ENCODE results near the gene TMF1.

The TMF1 gene, protein sequence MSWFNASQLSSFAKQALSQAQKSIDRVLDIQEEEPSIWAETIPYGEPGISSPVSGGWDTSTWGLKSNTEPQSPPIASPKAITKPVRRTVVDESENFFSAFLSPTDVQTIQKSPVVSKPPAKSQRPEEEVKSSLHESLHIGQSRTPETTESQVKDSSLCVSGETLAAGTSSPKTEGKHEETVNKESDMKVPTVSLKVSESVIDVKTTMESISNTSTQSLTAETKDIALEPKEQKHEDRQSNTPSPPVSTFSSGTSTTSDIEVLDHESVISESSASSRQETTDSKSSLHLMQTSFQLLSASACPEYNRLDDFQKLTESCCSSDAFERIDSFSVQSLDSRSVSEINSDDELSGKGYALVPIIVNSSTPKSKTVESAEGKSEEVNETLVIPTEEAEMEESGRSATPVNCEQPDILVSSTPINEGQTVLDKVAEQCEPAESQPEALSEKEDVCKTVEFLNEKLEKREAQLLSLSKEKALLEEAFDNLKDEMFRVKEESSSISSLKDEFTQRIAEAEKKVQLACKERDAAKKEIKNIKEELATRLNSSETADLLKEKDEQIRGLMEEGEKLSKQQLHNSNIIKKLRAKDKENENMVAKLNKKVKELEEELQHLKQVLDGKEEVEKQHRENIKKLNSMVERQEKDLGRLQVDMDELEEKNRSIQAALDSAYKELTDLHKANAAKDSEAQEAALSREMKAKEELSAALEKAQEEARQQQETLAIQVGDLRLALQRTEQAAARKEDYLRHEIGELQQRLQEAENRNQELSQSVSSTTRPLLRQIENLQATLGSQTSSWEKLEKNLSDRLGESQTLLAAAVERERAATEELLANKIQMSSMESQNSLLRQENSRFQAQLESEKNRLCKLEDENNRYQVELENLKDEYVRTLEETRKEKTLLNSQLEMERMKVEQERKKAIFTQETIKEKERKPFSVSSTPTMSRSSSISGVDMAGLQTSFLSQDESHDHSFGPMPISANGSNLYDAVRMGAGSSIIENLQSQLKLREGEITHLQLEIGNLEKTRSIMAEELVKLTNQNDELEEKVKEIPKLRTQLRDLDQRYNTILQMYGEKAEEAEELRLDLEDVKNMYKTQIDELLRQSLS

DNA sequence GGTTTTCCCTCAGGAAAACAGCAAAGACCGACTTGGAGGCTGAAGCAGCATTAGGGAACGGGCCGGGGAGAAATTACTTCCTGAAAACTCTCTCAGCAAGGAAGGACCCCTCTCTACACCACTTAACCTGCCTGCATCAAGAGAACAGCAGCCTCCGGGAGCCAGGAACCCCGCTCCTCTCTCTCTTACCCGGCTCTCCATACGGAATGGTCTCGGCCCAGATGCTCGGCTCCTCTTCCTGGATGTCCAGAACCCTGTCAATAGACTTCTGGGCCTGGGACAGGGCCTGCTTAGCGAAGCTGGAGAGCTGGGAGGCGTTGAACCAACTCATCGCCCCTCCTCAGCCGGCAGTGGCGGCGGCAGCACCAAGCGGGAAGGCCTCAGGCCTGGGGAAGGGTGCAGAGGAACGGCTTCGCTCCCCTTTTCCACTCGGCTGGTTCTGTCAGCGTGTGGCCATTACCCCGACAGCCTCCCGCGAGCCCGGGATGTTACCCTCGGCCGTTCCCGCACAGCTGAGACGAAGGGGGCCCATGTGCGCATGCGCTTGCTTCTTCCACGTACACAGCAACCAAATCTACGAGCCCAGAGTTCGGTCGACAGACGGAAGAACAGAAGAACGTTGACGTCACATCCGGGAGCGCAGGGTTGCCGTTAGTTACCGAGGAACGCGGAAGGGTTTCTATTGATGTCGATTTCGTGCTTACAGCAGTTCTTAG is at the start of gene TMF1:
TMF1 (minus strand) TSS at position 578 of the 716 bp plus-strand sequence; CDS start at position 331, 247 bp downstream.
- peak; percentile 98 for DNase-seq (ENCODE audit: low spot score)

DNA sequence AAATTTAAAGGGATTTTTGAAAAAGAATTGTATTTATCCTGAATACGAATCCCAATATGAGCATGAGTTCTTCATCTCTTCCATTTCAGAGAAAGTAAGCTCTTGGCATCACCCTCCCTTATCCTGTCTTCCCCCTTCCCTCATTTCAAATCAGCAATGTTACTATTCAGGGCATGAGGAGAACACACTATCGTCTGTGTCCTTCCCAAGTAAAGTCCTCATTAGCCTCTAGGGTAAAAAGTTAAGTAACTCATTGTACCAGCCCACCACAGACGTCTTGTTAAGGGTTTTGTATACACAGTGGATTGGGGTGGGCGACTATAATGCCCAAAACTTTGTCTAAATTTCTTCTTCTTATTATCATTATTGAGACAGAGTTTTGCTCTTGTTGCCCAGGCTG is 47.4 kb upstream of the TMF1 start:
- DNase-seq (ENCODE audit: low spot score) = no peak

DNA sequence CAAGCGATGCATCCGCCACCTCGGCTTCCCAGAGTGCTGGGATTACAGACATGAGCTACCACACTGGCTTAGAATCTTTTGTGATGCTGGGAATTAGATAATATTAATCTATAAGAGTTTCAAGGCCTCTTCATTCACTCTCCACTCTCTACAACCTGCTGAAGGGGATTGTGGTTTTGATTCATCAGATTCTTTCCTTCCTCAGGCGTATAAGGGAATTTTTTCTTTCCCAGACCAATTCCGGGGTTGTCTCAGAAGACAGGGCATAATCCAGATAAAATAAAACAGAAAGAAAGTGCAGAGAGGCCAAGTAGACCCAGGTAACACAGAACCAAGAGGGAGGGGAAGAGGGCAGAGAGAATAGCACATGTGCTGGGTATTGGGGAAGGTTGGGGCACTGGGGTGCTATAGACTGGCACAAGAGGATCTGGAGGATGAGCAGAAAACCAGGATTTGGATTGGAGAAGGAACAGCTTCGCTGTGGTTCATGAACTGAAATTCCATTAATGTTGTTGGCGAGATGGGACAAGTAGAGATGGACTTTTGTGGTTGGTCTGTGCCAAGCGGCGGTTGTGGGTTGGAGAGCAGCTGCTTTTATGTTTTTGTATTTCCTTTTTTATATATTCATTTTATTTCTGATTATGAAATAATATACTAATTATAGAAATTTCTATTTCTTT is 45.4 kb upstream of the TMF1 start:
- no peak for DNase-seq (ENCODE audit: low spot score)

DNA sequence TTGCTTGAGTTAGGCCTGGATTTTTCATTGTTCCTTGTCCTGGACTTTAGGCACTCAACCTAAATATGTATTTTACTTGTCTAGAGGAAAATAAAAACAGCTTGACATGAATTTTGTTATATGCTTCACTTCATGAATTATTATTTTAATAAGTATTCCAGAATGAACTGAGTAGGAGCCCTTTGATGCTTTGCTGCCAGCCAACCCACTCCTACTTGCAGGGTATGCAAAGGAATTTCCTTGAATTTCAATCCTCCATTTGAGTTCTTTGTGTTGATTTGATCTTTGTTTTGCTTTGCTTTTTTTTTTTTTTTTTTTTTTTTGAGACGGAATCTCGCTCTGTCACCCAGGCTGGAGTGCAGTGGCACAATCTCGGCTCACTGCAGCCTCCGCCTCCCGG is 44.2 kb upstream of the TMF1 start:
- no peak for DNase-seq (ENCODE audit: low spot score)

DNA sequence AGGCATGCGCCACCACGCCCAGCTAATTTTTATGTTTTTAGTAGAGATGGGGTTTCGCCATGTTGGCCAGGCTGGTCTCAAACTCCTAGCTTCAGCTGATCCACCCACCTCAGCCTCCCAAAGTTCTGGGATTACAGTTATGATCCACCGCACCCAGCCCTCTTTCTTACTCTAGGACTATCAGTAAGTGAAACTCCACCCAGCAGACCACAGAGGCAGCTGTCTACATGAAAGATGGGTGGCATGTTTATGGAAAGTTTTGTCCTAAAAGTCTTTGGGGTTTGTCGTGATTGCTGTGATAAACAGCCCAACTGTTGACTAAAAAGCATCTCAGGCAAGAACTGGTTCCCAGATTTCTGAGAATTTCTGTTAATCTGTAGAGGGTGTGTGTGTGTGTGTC is 43.5 kb upstream of the TMF1 start:
- DNase-seq (ENCODE audit: low spot score) = no peak

DNA sequence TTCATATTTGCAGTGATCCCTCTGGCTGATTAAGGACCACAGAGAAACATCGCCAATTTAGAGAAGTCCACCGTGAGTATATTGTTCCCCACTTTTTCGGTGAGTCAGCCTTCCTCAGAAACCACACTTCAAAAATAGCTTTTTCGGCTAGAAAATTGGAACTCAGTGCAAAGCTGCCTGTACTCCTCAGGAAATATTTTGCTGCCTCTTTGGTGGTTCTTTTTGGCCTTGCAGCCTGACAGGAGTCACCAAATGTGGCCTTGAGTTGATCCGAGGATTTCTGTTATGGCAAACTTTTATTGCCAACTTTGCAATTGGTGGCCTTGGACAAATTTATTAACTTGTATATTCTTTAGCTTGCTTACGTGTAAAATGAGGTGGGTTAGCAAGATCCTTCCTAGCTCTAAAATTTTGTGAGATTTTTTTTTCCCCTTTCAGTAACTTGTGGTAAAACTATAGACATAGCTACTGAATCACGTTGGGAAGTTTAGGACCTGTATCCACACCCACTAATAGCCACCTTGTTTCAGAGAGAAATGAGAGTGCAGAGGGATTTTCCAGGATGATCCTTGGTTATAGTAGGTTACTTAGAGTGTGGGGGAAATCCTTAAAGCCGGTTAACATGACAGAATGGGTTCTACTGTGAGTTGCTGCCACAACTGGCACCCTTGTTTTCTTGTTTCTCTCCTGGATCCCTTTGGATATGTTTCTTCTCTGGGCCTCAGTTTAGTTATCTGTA is 42.5 kb upstream of the TMF1 start:
- no peak for DNase-seq (ENCODE audit: low spot score)

DNA sequence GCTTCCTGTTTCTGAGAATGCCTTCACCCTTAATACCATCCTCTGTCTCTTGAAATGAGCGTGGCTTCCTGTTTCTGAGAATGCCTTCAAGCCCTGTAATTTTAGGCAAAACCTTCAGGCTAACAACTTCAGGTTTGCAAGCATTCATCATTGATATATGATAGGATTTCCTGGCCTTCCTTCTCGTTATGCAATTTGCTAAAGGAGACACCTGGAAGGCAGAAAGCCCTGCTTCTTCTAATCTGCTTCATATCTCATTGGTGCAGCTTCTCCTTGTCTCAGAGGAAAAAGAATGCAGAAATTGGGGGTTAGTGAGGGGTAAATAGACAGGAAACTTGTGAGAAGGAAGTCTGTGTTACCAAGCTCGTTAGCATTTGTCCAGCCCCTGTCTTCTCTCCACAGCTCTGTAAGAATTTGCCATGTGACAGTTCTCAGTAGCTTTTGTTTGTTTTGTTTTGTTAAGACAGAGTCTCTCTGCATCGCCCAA is 39.9 kb upstream of the TMF1 start:
- DNase-seq (ENCODE audit: low spot score) = peak; percentile 76

DNA sequence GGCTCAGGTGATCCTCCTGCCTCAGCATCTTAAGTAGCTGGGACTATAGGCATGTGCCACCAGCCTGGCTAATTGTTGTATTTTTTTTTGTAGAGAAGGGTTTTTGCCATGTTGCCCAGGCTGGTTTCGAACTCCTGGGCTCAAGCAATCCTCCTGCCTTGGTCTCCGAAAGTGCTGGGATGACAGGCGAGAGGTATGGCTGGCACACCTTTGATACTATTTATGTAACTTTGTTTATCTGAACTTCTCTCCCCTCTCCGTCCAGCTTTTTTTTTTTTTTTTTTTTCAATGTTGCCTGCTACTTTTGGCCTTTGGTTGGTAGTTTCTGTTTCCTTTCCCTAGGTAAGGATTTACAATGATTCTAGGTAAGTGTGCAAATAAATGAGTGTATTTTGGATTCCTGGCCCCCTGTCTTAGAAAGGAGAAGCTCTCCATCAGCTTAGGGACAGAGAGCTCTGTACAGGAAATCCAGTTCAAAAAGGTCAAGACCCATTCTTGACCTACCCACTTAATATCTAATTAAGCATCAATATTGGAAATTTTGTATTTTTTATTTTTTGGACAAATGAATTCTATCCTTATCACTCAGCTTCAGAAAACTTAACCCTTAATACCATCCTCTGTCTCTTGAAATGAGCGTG is 39.4 kb upstream of the TMF1 start:
- DNase-seq (ENCODE audit: low spot score) = no peak

DNA sequence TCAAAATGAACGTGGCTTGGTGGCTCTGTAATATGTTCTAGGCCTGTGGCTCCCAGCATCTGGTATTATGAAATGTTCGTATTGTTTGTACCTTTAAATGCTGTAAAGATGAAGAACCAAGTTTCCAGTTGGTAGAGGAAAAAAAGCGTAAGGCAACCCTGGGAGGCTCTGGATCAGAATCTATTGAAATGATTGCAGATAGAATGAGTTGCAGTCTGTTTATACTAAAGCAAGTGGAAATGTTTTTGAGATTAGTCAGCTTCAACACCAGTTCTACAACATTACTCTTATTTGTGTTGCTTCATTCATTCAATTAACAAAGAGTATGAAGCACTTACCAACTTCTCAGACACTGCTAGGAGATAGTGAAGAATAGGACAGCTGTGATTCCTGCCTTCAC is 37.9 kb upstream of the TMF1 start:
- DNase-seq (ENCODE audit: low spot score) = no peak

DNA sequence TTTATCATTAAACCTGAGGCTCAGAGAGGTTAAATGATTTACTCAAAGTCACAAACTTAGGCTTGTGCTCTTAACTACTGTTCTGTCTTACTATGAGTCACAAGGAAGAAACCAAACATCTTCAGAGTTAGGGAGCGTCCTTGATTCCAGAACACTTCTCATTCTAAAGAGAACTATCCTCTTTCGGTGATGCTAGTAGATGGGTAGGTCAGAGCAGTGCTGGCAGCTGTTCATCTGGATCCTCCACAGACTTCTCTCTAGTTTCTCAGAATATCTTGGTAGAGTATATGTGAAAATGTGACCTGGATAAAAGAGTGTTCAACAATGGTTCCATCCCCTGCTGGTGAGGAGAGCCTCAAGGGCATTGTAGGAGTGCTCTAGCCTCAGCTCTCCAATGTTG is 35.9 kb upstream of the TMF1 start:
- DNase-seq (ENCODE audit: low spot score) = no peak

DNA sequence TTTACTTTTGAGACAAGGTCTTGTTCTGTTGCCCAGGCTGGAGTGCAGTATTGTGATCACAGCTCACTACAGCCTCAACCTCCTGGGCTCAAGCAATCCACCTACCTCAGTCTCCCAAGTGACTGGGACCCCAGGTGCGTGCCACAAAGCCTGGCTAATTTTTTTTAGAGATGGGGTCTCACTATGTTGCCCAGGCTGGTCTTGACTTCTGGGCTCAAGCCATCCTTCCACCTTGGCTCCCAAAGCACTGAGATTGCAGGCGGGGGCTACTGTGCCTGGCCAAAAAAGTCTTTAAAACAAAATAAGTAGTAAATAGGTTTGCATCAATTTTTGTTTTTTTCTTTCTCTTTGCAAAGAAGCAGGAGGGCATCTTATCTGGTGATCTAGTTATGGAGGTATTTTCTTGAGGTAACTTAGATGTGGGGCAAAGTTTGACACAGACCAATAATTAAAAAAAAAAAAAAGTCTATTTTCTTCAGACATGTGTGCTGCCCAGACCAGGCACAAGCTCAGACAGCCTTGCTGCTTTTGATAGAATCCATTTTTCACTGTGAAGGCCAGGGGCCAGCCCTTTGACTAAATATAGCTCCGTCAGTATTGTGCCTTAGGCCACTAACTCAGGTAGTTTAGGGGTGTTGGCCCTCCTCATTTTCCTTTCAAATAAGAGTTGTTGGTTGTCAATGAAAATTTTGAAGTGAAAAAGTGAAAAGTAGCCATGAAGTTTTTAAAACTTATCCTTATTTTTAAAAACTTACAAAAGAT is 35.1 kb upstream of the TMF1 start:
- DNase-seq (ENCODE audit: low spot score) = no peak

DNA sequence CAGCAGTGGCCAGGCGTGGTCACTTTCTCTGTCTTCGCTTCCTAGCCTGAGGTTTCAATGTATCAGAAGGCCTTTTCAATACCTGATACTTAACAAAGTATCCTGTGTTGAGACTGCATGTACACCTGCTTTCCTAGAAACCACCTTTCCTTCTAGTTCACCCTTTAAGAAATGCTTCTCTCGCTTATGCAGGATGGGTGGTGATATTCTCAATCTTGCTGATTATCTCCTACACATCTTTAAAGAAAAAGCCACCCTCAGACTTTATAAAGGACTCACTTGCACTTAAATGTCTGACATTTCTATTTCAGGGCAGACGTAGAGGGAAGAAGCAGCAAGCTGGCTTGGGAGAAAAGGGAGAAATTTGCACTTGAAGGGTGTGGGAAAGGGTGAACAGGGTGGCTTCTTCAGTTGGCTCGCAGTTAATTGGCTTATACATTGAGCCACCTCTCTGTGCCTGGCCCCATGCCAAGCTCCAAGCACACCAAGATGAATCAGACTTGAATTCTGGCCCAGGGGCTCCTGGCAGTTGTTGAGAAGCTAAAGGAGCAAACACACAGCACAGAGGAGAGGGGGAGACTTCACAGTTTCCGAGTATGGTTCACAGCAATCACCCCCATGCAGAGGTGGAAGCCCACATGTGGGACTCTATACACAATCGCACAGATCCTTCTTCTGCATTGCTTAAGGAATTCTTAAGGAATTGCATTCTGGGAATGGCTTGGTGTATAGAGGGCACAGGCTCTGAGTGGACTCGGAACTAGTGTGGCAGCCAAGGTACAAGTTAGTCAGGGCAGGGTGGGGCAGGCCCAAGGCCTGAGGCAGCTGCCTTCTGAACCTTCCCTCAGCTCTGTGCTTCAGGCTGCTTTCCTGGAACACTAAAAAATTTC is 33.9 kb upstream of the TMF1 start:
- peak; percentile 83 for DNase-seq (ENCODE audit: low spot score)

DNA sequence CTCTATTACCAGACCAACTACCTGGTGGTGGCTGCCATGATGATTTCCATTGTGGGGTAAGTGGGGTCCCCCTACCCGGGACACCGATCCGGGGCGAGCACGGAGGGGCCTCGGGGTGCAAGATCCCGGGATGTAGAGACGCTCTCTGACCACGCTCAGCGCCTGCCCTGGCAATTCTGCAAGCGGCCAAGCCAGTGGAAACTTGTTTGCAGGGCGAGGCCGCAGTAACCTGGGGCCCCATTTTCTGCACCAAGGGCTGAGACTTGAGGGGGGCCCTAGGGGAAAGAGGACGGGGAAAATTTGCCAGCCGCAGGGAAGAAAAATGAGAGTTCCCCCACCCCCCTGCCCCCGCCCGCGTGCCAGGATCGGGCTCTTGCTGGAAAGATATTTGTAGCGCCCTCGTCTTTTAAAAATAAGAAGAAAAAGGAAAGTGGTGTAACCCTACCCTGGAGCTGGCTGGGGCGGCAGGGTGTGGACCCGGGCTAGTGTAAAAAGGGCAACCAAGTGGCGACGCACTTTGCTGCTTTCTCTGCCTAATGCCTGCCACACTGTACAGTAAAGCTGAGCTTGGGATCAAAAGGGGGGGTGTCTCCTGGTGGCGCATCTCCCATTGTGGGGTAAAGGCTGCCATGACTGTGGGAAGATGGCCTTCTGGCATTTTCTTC is 33.2 kb upstream of the TMF1 start:
- DNase-seq (ENCODE audit: low spot score) = peak; percentile 72

DNA sequence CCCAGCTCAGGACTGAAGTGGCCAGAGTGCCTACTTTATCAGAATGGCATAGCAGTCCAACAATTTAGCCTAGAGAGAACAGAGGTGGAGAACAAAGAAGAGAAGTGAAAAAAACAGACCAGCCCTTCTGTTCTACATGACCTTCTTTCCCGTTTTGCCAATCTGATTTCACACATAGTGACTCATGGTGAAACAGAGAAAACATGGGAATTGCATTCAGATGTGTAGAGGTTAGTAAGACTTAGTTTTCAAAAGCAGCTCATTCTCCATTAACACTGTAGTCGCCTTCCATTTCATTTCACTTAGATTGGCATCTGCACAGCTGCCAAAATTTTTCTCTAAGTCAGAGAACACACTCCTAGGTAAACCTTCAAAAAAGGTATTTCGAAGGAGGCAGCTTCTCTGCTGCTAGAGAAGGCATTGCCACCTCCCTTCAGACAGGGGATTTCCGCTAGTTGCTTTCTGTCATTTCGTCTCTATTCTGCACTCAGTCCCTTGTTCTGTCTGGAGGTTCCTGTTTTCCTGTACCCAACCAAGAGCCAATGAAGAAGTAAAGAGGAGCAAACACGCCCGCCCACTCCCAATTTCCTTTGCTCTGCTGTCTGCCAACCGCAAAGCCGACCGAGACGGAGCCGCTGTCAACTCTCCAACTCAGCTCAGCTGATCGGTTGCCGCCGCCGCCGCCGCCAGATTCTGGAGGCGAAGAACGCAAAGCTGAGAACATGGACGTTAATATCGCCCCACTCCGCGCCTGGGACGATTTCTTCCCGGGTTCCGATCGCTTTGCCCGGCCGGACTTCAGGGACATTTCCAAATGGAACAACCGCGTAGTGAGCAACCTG is 32.4 kb upstream of the TMF1 start, which contains the start of gene ARL6IP5:
ARL6IP5 (plus strand) TSS at position 612 of the 842 bp plus-strand sequence; CDS start at position 723, 111 bp downstream.
- DNase-seq (ENCODE audit: low spot score) = peak; percentile 95

DNA sequence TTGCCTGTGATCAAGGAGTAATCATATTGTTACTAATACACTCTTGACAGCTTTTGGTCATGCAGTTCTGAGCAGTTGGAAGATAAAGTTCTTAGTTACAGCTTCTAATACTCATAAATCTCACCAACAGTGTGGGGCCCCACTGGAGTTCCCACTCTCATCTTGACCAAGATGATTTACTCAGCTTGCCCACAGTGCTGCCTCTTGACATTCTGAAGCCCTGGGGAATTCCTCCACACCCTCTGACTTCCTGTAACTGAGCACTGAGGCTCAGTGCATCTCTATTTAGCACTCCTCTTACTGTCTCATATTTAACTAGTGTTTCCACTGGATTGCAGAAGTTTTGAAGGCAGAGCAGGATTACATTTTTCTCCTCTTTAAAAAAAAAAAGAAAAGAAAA is 30.7 kb upstream of the TMF1 start:
- no peak for DNase-seq (ENCODE audit: low spot score)

DNA sequence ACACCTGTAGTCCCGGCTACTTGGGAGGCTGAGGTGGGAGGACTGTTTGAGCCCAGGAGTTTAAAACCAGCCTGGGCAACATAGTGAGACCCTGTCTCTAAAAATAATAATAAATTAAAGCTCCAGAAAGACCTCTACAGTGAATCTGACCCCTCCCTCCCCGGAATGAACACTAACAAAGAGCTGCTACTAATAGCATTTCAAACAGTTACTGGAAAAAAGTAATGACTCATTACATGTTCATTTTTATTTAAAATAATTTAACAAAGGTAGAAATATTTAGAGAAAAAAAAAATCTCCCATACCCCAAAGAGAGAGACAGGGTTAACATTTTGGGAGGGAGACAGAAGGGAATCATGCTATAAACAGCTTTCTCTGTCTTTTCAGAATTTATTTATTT is 30.2 kb upstream of the TMF1 start:
- no peak for DNase-seq (ENCODE audit: low spot score)
